Measurements from ENCODE around the gene TLE5. TPM values are rescaled to one million over a fixed set of nuclear protein-coding genes. Genes with fewer than 3 reads are reported as not detected.
A peak's percentile ranks its signal among the peaks of the same experiment; 100 is the strongest.

The TLE5 gene
- total and polyA plus RNA-seq, 2 of the 4 experiments (the other 2 are of a cell fraction), result 119 to 407 TPM

DNA sequence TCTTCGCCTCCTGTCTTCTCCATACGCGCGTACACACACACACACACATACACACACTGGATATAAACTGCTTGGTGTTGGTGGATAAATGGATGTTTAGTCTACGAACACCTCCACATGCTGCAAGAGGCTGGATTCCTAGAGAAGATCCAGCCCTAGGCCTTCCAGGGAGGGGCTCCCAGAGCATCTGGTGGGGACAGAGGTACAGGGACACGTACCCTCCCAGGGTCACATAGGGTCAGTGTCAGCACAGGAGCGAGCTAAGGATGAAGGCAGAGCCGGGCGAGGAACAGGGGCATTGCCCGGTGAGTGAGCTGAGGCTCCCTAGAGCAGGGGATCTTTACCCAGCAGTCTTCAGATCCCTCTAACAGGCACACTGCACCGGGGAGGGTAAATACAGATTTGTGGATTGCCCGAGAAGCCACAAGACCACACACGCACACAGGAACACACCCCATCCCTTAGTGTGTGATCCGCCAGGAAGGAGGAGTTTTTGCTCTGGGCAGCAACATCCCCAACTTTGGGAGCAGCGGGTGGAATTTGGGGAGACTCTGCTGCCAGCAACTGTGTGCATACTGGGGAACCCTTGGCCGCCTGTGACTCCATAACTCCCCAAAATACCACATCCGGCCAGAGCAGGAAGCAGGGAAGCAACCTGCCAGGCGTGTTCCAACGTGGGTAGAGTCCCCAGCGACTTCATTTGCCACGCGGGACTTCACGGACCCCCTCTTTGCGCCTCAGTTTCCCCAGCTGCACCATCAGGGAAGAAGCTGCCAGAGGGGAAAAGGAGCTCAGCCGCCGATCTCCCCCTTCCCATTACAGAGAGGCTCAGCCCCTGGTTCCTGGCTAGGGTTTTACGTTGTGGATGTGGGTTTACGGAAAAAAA lies 27.4 kb downstream of the TLE5 start:
- peak overlapping the region; percentile 53; the same call in 1 of the 3 replicates for H2BK15ac ChIP-seq (ENCODE audit: low read depth, low read length)
- no TSS peak for BruUV-seq (replicated peaks)
- DNase-seq, result peak; percentile 64
- H3K23ac ChIP-seq (ENCODE audit: low read depth, low read length), result peak overlapping the region; percentile 74; the same call in 1 of the 2 replicates
- WGBS, 2 experiments (ENCODE audit: extremely low coverage in 2 of 2, insufficient read length in 1 of 2), result 10% methylated on average over 2 of the region's 28 CpGs; no CpG with 5 or more reads in 1 of the 2 experiments
- intact Hi-C loops (cut with micrococcal nuclease), result loop anchor here (2.0 kb wide), 1 partner anchor 58 kb away; the partner anchor contains the start of gene TLE6
- no peaks in the 10 kb centered on the region for H3K36me3 ChIP-seq (ENCODE audit: control insufficient read depth, insufficient read depth, low read length)
- peak overlapping the region; percentile 7 for H3K18ac ChIP-seq (ENCODE audit: low read depth, low read length)
- H3K9me1 ChIP-seq (ENCODE audit: insufficient read depth, low read length), result no peaks in the 10 kb centered on the region
- H2AK9ac ChIP-seq (replicated peaks; ENCODE audit: low read depth, low read length, poor library complexity), result peak overlapping the region; percentile 91
- peaks cover 0 to 3% of the 10 kb centered on the region in 2 experiments; a peak in 1 of 4 replicates for H3K79me1 ChIP-seq (ENCODE audit: low read depth in 1 of 2, low read length in 2 of 2)
- H3K4ac ChIP-seq (ENCODE audit: low read depth, low read length), result peak overlapping the region; percentile 75
- peak overlapping the region; percentile 94 for H2AFZ ChIP-seq (replicated peaks; ENCODE audit: low read length, poor library complexity)
- H3K4me2 ChIP-seq (ENCODE audit: low read depth, low read length), result peak overlapping the region; percentile 75
- peaks cover 13% of the 10 kb centered on the region for H3K27me3 ChIP-seq (ENCODE audit: control insufficient read depth, insufficient read depth, low read length)
- dilution Hi-C loops (cut with HindIII; ENCODE audit: low sequenced_read_pairs, unreplicated experiment), result no loop called here
- H2AK5ac ChIP-seq (ENCODE audit: low read depth, low read length), result peak overlapping the region; percentile 90; the same call in 1 of the 2 replicates
- H2BK20ac ChIP-seq (ENCODE audit: low read depth, low read length), result peak overlapping the region; percentile 6; the same call in 1 of the 2 replicates
- no peaks in the 10 kb centered on the region for H3K9me3 ChIP-seq (ENCODE audit: control insufficient read depth, insufficient read depth, low read length)
- peak overlapping the region; percentile 71; the same call in 1 of the 2 replicates for H3K56ac ChIP-seq (ENCODE audit: extremely low read depth, insufficient read depth, low read length)
- peak overlapping the region; percentile 51 for H2BK5ac ChIP-seq (ENCODE audit: low read depth, low read length, poor library complexity, severe bottlenecking)
- in situ Hi-C loops (cut with MboI; ENCODE audit: low sequenced_read_pairs), result no loop called here
- ChIA-PET POLR2A (ENCODE audit: unreplicated experiment) (interaction anchor here (0.5 to 1.0 kb wide), 2 partner anchors 59 to 84 kb away, joined by 3 to 4 read pairs; no protein-coding TSS in a partner anchor), CTCF (interaction anchor here (0.8 to 1.1 kb wide), 2 partner anchors 30 to 84 kb away, joined by 3 read pairs; no protein-coding TSS in a partner anchor)
- H4K8ac ChIP-seq (ENCODE audit: low read depth in 2 of 2, low read length in 2 of 2), result peak overlapping the region; percentile 76 to 95
- TF ChIP-seq POLR2A (IDR thresholded peaks at IDR 0.05; ENCODE audit: low read depth, low read length) (no peak), CEBPB (IDR thresholded peaks at IDR 0.05; ENCODE audit: low read depth, low read length) (no peak), CHD1 (IDR thresholded peaks at IDR 0.05; ENCODE audit: low read depth, low read length) (no peak), NFE2L2 (IDR thresholded peaks at IDR 0.05; ENCODE audit: low read depth, low read length) (no peak), RAD21 (IDR thresholded peaks at IDR 0.05; ENCODE audit: low read length) (no peak), RCOR1 (IDR thresholded peaks at IDR 0.05; ENCODE audit: insufficient replicate concordance, low read length) (no peak), BHLHE40 (IDR thresholded peaks at IDR 0.05; ENCODE audit: low read depth, low read length) (no peak)
- H3K4me3 ChIP-seq (ENCODE audit: insufficient read depth, low read depth, low read length), result peak overlapping the region; percentile 33
- ATAC-seq (ENCODE audit: low read depth), result peak; percentile 8
- peaks cover 12% of the 10 kb centered on the region for H3K4me1 ChIP-seq (ENCODE audit: control insufficient read depth, insufficient read depth, low read length)
- peak overlapping the region; percentile 28; the same call in 1 of the 2 replicates for H3K27ac ChIP-seq (ENCODE audit: insufficient read depth, low read length)
- H4K91ac ChIP-seq (ENCODE audit: insufficient read depth, low read depth, low read length), result peak overlapping the region; percentile 78
- peak overlapping the region; percentile 77 for H3K14ac ChIP-seq (replicated peaks; ENCODE audit: low read depth, low read length)
- H4K20me1 ChIP-seq (ENCODE audit: insufficient read depth, low read length), result no peaks in the 10 kb centered on the region
- H2BK120ac ChIP-seq (ENCODE audit: low read depth, low read length), result peak overlapping the region; percentile 33
- H4K5ac ChIP-seq (ENCODE audit: low read depth, low read length), result peak overlapping the region; percentile 22
- H3K9ac ChIP-seq (ENCODE audit: low read depth, low read length), result peak overlapping the region; percentile 37; the same call in 1 of the 2 replicates

Measured in IMR-90 (cell line).